WTC11 (cell line): ENCODE data around the gene ARHGEF39.

Experiments
- ETV6 ChIP-seq: sonication (generic); formaldehyde crosslinking; IDR thresholded peaks from 2 replicates; pipeline ENCODE4 v1.8.1; 2022; ENCODE audit warnings: mild to moderate bottlenecking, missing genetic modification reagents
- FOXJ3 ChIP-seq: sonication (generic); formaldehyde crosslinking; IDR thresholded peaks from 2 replicates; pipeline ENCODE4 v1.9.0; 2021; ENCODE audit warnings: missing genetic modification reagents, mild to moderate bottlenecking, borderline replicate concordance
- IRF2 ChIP-seq: sonication (generic); formaldehyde crosslinking; IDR thresholded peaks from 2 replicates; pipeline ENCODE4 v1.8.0; 2022; ENCODE audit warnings: low read depth, missing genetic modification reagents, borderline replicate concordance
- NFYB ChIP-seq: sonication (generic); formaldehyde crosslinking; conservative IDR thresholded peaks from 2 replicates; pipeline ENCODE4 v1.8.0; 2022; ENCODE audit warnings: low read depth, missing genetic modification reagents
- NR2C2 ChIP-seq: sonication (generic); formaldehyde crosslinking; IDR thresholded peaks from 2 replicates; pipeline ENCODE4 v1.8.0; 2022; ENCODE audit warnings: mild to moderate bottlenecking, missing genetic modification reagents
- ZNF263 ChIP-seq: sonication (generic); formaldehyde crosslinking; IDR thresholded peaks from 2 replicates; pipeline ENCODE4 v1.8.1; 2022; ENCODE audit warnings: low read depth, mild to moderate bottlenecking, moderate library complexity, missing genetic modification reagents
- TF ChIP-seq, protein P1 (sequence below): sonication (generic); formaldehyde crosslinking; IDR thresholded peaks from 2 replicates; pipeline ENCODE4 v1.8.0; 2023; ENCODE audit warnings: mild to moderate bottlenecking, missing genetic modification reagents
- TF ChIP-seq, protein P2 (sequence below): fragments of 200-600 bp; IDR thresholded peaks from 2 replicates; pipeline ENCODE4 v1.8.0; 2022; ENCODE audit warnings: antibody characterized with exemption

DNA sequence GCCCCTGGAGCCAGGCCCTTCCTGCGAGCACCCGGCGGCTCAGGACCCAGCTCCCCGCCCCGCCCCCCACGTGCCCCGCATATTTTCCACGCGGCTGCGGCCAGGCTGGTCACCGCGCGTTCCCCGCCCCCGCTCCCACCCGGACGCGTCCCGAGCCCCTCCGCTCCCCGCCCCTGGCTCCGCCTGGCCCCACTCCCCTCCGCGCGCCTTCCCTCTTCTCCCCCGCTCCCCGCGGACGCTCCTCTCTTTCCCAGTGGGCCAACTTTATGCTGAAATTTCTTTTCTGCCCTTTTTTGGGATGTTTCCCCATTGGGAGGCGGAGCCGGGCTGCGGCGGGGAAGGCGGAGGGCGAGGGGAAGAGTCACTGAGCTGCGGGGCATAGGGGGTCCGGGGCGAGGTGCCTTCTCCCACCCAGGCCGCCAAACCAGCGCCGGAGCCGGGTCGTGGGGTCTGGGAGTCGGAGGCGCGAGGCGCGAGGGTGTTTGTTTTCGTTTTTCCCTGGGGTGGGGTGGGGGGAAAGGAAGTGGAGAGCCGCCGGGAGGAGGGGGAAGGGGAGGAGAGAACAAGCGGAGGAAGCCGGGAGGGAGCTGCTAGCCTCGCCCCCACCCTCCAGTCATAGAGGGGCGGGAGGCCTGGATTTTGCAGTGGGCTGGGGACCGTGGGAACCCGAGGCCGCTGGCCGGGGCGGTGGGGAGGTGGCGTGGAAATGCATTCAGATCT lies 25.8 kb upstream of the ARHGEF39 start:
- TF ChIP-seq IRF2 (CRISPR knock-in tag) (no peak), NFYB (CRISPR knock-in tag) (no peak), NR2C2 (no peak), ZNF263 (no peak), FOXJ3 (CRISPR knock-in tag) (no peak), ETV6 (CRISPR knock-in tag) (0 out of 2 replicates have a peak, but pooled peaks have one; percentile 11)
- TF ChIP-seq, protein P1, sequence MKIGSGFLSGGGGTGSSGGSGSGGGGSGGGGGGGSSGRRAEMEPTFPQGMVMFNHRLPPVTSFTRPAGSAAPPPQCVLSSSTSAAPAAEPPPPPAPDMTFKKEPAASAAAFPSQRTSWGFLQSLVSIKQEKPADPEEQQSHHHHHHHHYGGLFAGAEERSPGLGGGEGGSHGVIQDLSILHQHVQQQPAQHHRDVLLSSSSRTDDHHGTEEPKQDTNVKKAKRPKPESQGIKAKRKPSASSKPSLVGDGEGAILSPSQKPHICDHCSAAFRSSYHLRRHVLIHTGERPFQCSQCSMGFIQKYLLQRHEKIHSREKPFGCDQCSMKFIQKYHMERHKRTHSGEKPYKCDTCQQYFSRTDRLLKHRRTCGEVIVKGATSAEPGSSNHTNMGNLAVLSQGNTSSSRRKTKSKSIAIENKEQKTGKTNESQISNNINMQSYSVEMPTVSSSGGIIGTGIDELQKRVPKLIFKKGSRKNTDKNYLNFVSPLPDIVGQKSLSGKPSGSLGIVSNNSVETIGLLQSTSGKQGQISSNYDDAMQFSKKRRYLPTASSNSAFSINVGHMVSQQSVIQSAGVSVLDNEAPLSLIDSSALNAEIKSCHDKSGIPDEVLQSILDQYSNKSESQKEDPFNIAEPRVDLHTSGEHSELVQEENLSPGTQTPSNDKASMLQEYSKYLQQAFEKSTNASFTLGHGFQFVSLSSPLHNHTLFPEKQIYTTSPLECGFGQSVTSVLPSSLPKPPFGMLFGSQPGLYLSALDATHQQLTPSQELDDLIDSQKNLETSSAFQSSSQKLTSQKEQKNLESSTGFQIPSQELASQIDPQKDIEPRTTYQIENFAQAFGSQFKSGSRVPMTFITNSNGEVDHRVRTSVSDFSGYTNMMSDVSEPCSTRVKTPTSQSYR = no peak
- TF ChIP-seq, protein P2, sequence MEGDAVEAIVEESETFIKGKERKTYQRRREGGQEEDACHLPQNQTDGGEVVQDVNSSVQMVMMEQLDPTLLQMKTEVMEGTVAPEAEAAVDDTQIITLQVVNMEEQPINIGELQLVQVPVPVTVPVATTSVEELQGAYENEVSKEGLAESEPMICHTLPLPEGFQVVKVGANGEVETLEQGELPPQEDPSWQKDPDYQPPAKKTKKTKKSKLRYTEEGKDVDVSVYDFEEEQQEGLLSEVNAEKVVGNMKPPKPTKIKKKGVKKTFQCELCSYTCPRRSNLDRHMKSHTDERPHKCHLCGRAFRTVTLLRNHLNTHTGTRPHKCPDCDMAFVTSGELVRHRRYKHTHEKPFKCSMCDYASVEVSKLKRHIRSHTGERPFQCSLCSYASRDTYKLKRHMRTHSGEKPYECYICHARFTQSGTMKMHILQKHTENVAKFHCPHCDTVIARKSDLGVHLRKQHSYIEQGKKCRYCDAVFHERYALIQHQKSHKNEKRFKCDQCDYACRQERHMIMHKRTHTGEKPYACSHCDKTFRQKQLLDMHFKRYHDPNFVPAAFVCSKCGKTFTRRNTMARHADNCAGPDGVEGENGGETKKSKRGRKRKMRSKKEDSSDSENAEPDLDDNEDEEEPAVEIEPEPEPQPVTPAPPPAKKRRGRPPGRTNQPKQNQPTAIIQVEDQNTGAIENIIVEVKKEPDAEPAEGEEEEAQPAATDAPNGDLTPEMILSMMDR = no peak
